IMR-90 (cell line): ENCODE results near the gene PDE11A. TPM values are rescaled to one million over a fixed set of nuclear protein-coding genes. Genes with fewer than 3 reads are reported as not detected.

ENCODE experiments used
- ATAC-seq: fragments of 200-7000 bp; cut with Tn5 transposase; 2 replicates; pipeline ENCODE4 v1.9.1; 2020; ENCODE audit warnings: low read depth, mild to moderate bottlenecking, moderate library complexity
- BruUV-seq: library from RNA; stranded (reverse); fragments of 400-500 nt; replicated peaks from 2 replicates; lab custom pipeline; 2021; lab: Mats Ljungman, UMichigan
- CTCF ChIA-PET: fragments of 300-600 bp; formaldehyde crosslinking; extraction: SDS; loops from one replicate; lab custom pipeline; 2021; ENCODE audit warnings: antibody characterized with exemption; lab: Yijun Ruan, JAX
- POLR2A ChIA-PET: fragments of 300-600 bp; sonication (Branson Sonifier 250); formaldehyde crosslinking; loops from one replicate; lab custom pipeline; 2022; ENCODE audit warnings: antibody characterized with exemption; ENCODE audit not compliant: unreplicated experiment; lab: Charles Lee
- DNase-seq: peaks from one replicate; pipeline ENCODE4 v3.0.0; 2013
- H2AFZ ChIP-seq: replicated peaks from 2 replicates; pipeline ENCODE3; 2013; ENCODE audit warnings: low read length, mild to moderate bottlenecking; ENCODE audit not compliant: poor library complexity
- H2AK5ac ChIP-seq: 2 replicates; pipeline ENCODE4 v1.6.1; 2013; ENCODE audit warnings: low read depth, low read length, inconsistent platforms
- H2AK9ac ChIP-seq: replicated peaks from 2 replicates; pipeline ENCODE3; 2013; ENCODE audit warnings: mild to moderate bottlenecking, low read depth, low read length, moderate library complexity; ENCODE audit not compliant: poor library complexity
- H2BK120ac ChIP-seq: 2 replicates; pipeline ENCODE4 v1.6.1; 2013; ENCODE audit warnings: low read depth, low read length, inconsistent platforms
- H2BK15ac ChIP-seq: 3 replicates; pipeline ENCODE4 v1.6.1; 2013; ENCODE audit warnings: low read depth, low read length, inconsistent platforms
- H2BK20ac ChIP-seq: 2 replicates; pipeline ENCODE4 v1.6.1; 2013; ENCODE audit warnings: low read depth, mild to moderate bottlenecking, inconsistent platforms, low read length, moderate library complexity
- H2BK5ac ChIP-seq: 2 replicates; pipeline ENCODE4 v1.6.1; 2013; ENCODE audit warnings: mild to moderate bottlenecking, low read depth, low read length, inconsistent platforms; ENCODE audit not compliant: poor library complexity, severe bottlenecking
- H3K14ac ChIP-seq: replicated peaks from 2 replicates; pipeline ENCODE4 v1.6.1; 2013; ENCODE audit warnings: low read depth, low read length, inconsistent platforms
- H3K18ac ChIP-seq: 2 replicates; pipeline ENCODE4 v1.6.1; 2013; ENCODE audit warnings: low read depth, low read length, control low read depth
- H3K23ac ChIP-seq: 2 replicates; pipeline ENCODE4 v1.6.1; 2013; ENCODE audit warnings: low read depth, low read length, inconsistent platforms
- H3K27ac ChIP-seq: 2 replicates; pipeline ENCODE4 v1.5.1; 2013; ENCODE audit warnings: mild to moderate bottlenecking, control low read depth, low read length; ENCODE audit not compliant: insufficient read depth
- H3K27me3 ChIP-seq: 2 replicates; pipeline ENCODE4 v1.6.1; 2013; ENCODE audit warnings: low read length; ENCODE audit not compliant: control insufficient read depth, insufficient read depth
- H3K36me3 ChIP-seq: 2 replicates; pipeline ENCODE4 v1.6.1; 2013; ENCODE audit warnings: low read length, mixed read lengths; ENCODE audit not compliant: control insufficient read depth, insufficient read depth
- H3K4ac ChIP-seq: 2 replicates; pipeline ENCODE4 v1.6.1; 2013; ENCODE audit warnings: low read depth, low read length, inconsistent platforms
- H3K4me1 ChIP-seq: 2 replicates; pipeline ENCODE4 v1.6.1; 2013; ENCODE audit warnings: low read length, mixed read lengths; ENCODE audit not compliant: control insufficient read depth, insufficient read depth
- H3K4me2 ChIP-seq: 2 replicates; pipeline ENCODE4 v1.6.1; 2013; ENCODE audit warnings: low read depth, mild to moderate bottlenecking, control low read depth, low read length, moderate library complexity
- H3K4me3 ChIP-seq: 2 replicates; pipeline ENCODE4 v1.5.1; 2013; ENCODE audit warnings: low read depth, mild to moderate bottlenecking, control low read depth, low read length, moderate library complexity; ENCODE audit not compliant: insufficient read depth
- H3K56ac ChIP-seq: 2 replicates; pipeline ENCODE4 v1.6.1; 2013; ENCODE audit warnings: low read length, inconsistent platforms; ENCODE audit not compliant: insufficient read depth; ENCODE audit errors: extremely low read depth
- H3K79me1 ChIP-seq, 2 experiments: 2 replicates each; pipeline ENCODE4 v1.6.1; 2013; ENCODE audit warnings: low read length in 2 of 2, inconsistent platforms in 1 of 2, low read depth in 1 of 2
- H3K9ac ChIP-seq: 2 replicates; pipeline ENCODE4 v1.6.1; 2013; ENCODE audit warnings: low read depth, low read length, control low read depth
- H3K9me1 ChIP-seq: 2 replicates; pipeline ENCODE4 v1.6.1; 2013; ENCODE audit warnings: low read length, inconsistent platforms; ENCODE audit not compliant: insufficient read depth
- H3K9me3 ChIP-seq: 2 replicates; pipeline ENCODE4 v1.6.1; 2013; ENCODE audit warnings: low read length; ENCODE audit not compliant: control insufficient read depth, insufficient read depth
- H4K20me1 ChIP-seq: 2 replicates; pipeline ENCODE4 v1.6.1; 2013; ENCODE audit warnings: low read length, inconsistent platforms; ENCODE audit not compliant: insufficient read depth
- H4K5ac ChIP-seq: 2 replicates; pipeline ENCODE4 v1.6.1; 2013; ENCODE audit warnings: mild to moderate bottlenecking, low read depth, low read length, control low read depth
- H4K8ac ChIP-seq, 2 experiments: 2 replicates each; pipeline ENCODE4 v1.6.1; 2013; ENCODE audit warnings: low read depth in 2 of 2, low read length in 2 of 2, control low read depth in 1 of 2, inconsistent platforms in 1 of 2
- H4K91ac ChIP-seq: 2 replicates; pipeline ENCODE4 v1.6.1; 2013; ENCODE audit warnings: low read depth, low read length, inconsistent platforms; ENCODE audit not compliant: insufficient read depth
- CHD1 ChIP-seq: IDR thresholded peaks from 2 replicates; pipeline ENCODE4 v1.6.1; 2012; ENCODE audit warnings: low read depth, low read length, improper control_type of control experiment
- FOS ChIP-seq: fragments of 150-350 bp; IDR thresholded peaks from 2 replicates; pipeline ENCODE4 v1.6.1; 2016; ENCODE audit warnings: low read depth, low read length
- MAFK ChIP-seq: IDR thresholded peaks from 2 replicates; pipeline ENCODE4 v1.6.1; 2012; ENCODE audit warnings: low read depth, low read length, improper control_type of control experiment
- MAZ ChIP-seq: IDR thresholded peaks from 2 replicates; pipeline ENCODE4 v1.6.1; 2012; ENCODE audit warnings: low read depth, mild to moderate bottlenecking, low read length, improper control_type of control experiment, moderate library complexity, borderline replicate concordance
- MXI1 ChIP-seq: IDR thresholded peaks from 2 replicates; pipeline ENCODE4 v1.6.1; 2012; ENCODE audit warnings: low read depth, mild to moderate bottlenecking, low read length, moderate library complexity, borderline replicate concordance
- NFE2L2 ChIP-seq: fragments of 150-350 bp; IDR thresholded peaks from 2 replicates; pipeline ENCODE4 v1.6.1; 2016; ENCODE audit warnings: low read depth, mild to moderate bottlenecking, low read length
- POLR2A ChIP-seq: IDR thresholded peaks from 2 replicates; pipeline ENCODE4 v1.6.1; 2012; ENCODE audit warnings: mild to moderate bottlenecking, low read depth, low read length
- RAD21 ChIP-seq: IDR thresholded peaks from 2 replicates; pipeline ENCODE4 v1.6.1; 2012; ENCODE audit warnings: low read length, improper control_type of control experiment
- RCOR1 ChIP-seq: IDR thresholded peaks from 2 replicates; pipeline ENCODE4 v1.6.1; 2012; ENCODE audit warnings: mild to moderate bottlenecking, low read length, improper control_type of control experiment; ENCODE audit not compliant: insufficient replicate concordance
- RFX5 ChIP-seq: IDR thresholded peaks from 2 replicates; pipeline ENCODE4 v1.8.0; 2012; ENCODE audit warnings: low read depth, mild to moderate bottlenecking, low read length, moderate library complexity
- SMC3 ChIP-seq: fragments of 150-350 bp; IDR thresholded peaks from 2 replicates; pipeline ENCODE4 v1.6.1; 2016; ENCODE audit warnings: low read depth, mild to moderate bottlenecking, antibody characterized with exemption, low read length, moderate library complexity
- dilution Hi-C: fragments of 300-500 bp; cut with HindIII; formaldehyde crosslinking; loops from one replicate; pipeline ENCODE4 v1.14.3; 2018; ENCODE audit warnings: low sequenced_read_pairs; ENCODE audit not compliant: unreplicated experiment
- in situ Hi-C: fragments of 300-500 bp; cut with MboI; formaldehyde crosslinking; loops from 3 replicates; pipeline ENCODE4 v1.14.3; 2019; ENCODE audit warnings: low sequenced_read_pairs, inconsistent platforms, mixed read lengths
- intact Hi-C: fragments of 100-400 bp; cut with micrococcal nuclease; formaldehyde crosslinking; loops from 2 replicates; pipeline ENCODE4 v1.10.0; 2022
- polyA plus RNA-seq, 3 experiments: library from polyadenylated mRNA; depleted of rRNA; stranded (reverse); fragments of >200 nt; gene quantifications; 2 replicates each; pipeline ENCODE4 v1.2.3, GENCODE V29; 2012; ENCODE audit warnings: low replicate concordance in 1 of 3
- total RNA-seq: library from RNA; depleted of rRNA; stranded (reverse); fragments of >200 nt; gene quantifications from 2 replicates; pipeline ENCODE4 v1.2.3, GENCODE V29; 2012
- TF ChIP-seq, protein P1 (sequence below): fragments of 150-350 bp; IDR thresholded peaks from 2 replicates; pipeline ENCODE4 v1.6.1; 2016; ENCODE audit warnings: low read depth, mild to moderate bottlenecking, low read length, moderate library complexity, borderline replicate concordance
- TF ChIP-seq, protein P2 (sequence below): conservative IDR thresholded peaks from 2 replicates; pipeline ENCODE4 v1.5.1; 2012; ENCODE audit warnings: mild to moderate bottlenecking, low read depth, low read length, improper control_type of control experiment

The PDE11A gene
- total and polyA plus RNA-seq, 2 of the 4 experiments (the other 2 are of a cell fraction), result 0.21 to 0.72 TPM

DNA sequence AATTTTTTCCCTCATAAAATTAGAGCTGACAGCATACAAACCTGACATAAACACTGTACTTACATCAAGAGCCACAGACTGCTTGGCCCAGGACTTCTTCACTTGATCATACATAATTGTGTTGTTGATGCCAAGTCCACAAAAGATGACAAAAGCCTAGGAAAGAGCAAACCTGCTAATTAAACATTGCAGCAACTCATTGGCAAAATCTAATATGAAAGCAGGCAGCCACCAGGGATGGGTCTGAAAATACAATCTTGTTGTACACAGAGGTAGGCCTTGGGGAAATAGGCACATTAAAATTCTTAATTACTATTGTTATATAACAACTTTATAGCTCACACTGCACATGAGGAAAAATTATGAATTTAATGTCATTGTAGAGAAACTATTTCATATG lies 255.8 kb downstream of the PDE11A start:
- Histone ChIP-seq H3K23ac (no peak overlapping the region), H3K4me1 (no peaks in the 10 kb centered on the region), H3K9me1 (no peaks in the 10 kb centered on the region), H3K36me3 (no peaks in the 10 kb centered on the region), H3K4ac (no peak overlapping the region), H2AK5ac (no peak overlapping the region), H2BK15ac (no peak overlapping the region), H2AFZ (no peak overlapping the region), H3K27me3 (no peaks in the 10 kb centered on the region), H4K5ac (no peak overlapping the region), H2BK120ac (no peak overlapping the region), H4K8ac (no peak overlapping the region), H3K4me2 (no peak overlapping the region), H3K18ac (no peak overlapping the region), H2AK9ac (no peak overlapping the region), H3K4me3 (no peak overlapping the region), H3K9me3 (no peaks in the 10 kb centered on the region), H2BK20ac (no peak overlapping the region), H3K27ac (no peak overlapping the region), H3K14ac (no peak overlapping the region), H3K9ac (no peak overlapping the region), H3K79me1 (no peaks in the 10 kb centered on the region), H4K91ac (no peak overlapping the region), H3K56ac (no peak overlapping the region), H4K20me1 (no peaks in the 10 kb centered on the region), H2BK5ac (no peak overlapping the region)
- in situ Hi-C loops (no loop called here), dilution Hi-C loops (no loop called here), intact Hi-C loops (no loop called here)
- no peak for TF ChIP-seq SMC3
- no peak for TF ChIP-seq RAD21
- TF ChIP-seq, protein P1, sequence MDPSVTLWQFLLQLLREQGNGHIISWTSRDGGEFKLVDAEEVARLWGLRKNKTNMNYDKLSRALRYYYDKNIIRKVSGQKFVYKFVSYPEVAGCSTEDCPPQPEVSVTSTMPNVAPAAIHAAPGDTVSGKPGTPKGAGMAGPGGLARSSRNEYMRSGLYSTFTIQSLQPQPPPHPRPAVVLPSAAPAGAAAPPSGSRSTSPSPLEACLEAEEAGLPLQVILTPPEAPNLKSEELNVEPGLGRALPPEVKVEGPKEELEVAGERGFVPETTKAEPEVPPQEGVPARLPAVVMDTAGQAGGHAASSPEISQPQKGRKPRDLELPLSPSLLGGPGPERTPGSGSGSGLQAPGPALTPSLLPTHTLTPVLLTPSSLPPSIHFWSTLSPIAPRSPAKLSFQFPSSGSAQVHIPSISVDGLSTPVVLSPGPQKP, result no peak
- TF ChIP-seq, protein P2, sequence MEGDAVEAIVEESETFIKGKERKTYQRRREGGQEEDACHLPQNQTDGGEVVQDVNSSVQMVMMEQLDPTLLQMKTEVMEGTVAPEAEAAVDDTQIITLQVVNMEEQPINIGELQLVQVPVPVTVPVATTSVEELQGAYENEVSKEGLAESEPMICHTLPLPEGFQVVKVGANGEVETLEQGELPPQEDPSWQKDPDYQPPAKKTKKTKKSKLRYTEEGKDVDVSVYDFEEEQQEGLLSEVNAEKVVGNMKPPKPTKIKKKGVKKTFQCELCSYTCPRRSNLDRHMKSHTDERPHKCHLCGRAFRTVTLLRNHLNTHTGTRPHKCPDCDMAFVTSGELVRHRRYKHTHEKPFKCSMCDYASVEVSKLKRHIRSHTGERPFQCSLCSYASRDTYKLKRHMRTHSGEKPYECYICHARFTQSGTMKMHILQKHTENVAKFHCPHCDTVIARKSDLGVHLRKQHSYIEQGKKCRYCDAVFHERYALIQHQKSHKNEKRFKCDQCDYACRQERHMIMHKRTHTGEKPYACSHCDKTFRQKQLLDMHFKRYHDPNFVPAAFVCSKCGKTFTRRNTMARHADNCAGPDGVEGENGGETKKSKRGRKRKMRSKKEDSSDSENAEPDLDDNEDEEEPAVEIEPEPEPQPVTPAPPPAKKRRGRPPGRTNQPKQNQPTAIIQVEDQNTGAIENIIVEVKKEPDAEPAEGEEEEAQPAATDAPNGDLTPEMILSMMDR, result no peak
- TF ChIP-seq NFE2L2, result no peak
- TF ChIP-seq FOS, result no peak
- no peak for TF ChIP-seq MAFK
- no peak for TF ChIP-seq RFX5
- no peak for TF ChIP-seq RCOR1
- TF ChIP-seq POLR2A, result no peak
- no peak for TF ChIP-seq MXI1
- TF ChIP-seq MAZ, result no peak
- no peak for TF ChIP-seq CHD1
- DNase-seq (no peak), ATAC-seq (no peak)
- POLR2A ChIA-PET, result no interaction called here
- no TSS peak for BruUV-seq
- CTCF ChIA-PET, result interaction anchor here (0.6 to 1.8 kb wide), 2 partner anchors 17 to 831 kb away, joined by 3 to 4 read pairs; no protein-coding TSS in a partner anchor
